Measurements from ENCODE around the gene ODR4.

DNA sequence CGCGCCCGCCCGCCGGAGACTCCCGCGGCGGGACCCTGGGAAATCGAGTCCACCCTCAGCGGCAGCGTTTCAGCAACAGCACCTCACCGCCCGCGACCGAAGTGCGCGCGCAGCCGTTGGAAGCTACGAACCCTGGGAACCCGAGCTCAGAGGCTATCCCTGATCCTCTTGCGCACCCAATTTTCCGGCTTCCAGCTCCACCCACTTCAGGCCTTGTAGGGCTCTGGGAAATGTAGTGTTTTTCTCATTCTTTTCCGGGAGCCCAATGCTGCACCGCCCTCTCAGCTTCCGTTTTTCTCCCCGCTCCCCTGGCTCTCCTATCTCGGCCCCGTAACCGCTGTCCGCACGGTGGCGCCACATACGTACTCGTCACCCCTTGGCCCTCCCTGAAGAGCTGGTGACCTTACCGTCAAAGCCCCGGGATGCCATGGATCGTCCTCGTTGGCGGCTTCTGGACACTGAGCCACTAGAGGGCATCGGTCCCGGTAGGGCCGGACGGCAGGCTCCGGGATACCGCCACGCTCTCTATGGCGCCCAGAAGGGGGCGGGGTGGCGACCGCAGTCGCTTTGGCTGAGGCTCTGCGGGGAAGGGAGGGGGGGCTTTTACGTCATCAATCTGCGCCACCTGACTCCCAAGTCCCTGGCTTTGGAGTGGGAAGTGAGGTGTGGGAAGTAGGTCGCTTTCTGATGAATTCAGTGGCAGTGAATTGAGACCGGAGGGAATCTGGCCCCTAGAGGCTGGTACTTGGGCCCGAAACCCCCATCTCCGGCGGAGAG, at the start of gene ODR4, which contains the start of gene TPR:
- TF ChIP-seq, protein P1, sequence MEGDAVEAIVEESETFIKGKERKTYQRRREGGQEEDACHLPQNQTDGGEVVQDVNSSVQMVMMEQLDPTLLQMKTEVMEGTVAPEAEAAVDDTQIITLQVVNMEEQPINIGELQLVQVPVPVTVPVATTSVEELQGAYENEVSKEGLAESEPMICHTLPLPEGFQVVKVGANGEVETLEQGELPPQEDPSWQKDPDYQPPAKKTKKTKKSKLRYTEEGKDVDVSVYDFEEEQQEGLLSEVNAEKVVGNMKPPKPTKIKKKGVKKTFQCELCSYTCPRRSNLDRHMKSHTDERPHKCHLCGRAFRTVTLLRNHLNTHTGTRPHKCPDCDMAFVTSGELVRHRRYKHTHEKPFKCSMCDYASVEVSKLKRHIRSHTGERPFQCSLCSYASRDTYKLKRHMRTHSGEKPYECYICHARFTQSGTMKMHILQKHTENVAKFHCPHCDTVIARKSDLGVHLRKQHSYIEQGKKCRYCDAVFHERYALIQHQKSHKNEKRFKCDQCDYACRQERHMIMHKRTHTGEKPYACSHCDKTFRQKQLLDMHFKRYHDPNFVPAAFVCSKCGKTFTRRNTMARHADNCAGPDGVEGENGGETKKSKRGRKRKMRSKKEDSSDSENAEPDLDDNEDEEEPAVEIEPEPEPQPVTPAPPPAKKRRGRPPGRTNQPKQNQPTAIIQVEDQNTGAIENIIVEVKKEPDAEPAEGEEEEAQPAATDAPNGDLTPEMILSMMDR (IDR thresholded peaks at IDR 0.05): peak; percentile 57 to 98 (median 91)
- peak in 1 of 2 donors; percentile 91 for TF ChIP-seq POLR2A (IDR thresholded peaks at IDR 0.05)

All from thyroid gland (tissue), 4 donors.